NOMO-1 (cell line): ENCODE data around the gene ATP9B.
A peak's percentile ranks its signal among the peaks of the same experiment; 100 is the strongest.
"Not testable (repeated sequence)": the region's sequence is repeated elsewhere in the genome, so short reads cannot be mapped to it uniquely, and the experiment has no call there.

Source experiments
- DNase-seq, 2 experiments: peaks; one replicate each; lab custom pipeline; 2025; ENCODE audit not compliant: unreplicated experiment in 2 of 2; lab: John Stamatoyannopoulos, UW

Gene ATP9B

GRCh38 chr18:79376661-79377060 is 307.5 kb downstream of the ATP9B start:
- not testable (repeated sequence) for DNase-seq

DNA sequence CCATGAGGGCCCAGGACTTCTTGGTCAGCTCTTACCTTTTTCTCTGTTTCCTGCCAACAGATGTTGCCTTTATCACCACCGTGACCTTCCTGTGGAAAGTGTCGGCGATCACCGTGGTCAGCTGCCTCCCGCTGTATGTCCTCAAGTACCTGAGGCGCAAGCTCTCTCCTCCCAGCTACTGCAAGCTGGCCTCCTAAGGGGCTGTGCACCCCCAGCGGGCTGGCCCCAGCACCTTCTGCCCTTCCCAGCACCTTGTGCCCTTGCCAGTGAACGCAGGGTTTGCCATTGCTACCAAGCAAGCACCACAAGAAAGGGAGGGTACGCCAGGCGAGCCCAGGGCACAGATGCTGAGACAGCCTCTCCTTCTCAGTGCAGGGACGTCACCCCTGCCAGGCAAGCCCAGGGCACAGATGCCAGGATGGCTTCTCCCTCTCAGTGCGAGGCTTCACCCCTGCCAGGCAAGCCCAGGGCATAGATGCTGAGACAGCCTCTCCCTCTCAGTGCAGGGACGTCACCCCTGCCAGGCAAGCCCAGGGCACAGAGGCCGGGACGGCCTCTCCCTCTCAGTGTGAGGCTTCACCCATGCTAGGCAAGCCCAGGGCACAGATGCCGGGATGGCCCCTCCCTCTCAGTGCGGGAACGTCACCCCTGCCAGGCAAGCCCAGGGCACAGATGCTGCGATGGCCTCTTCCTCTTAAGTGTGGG is 308.1 kb downstream of the ATP9B start:
- no peak for DNase-seq

DNA sequence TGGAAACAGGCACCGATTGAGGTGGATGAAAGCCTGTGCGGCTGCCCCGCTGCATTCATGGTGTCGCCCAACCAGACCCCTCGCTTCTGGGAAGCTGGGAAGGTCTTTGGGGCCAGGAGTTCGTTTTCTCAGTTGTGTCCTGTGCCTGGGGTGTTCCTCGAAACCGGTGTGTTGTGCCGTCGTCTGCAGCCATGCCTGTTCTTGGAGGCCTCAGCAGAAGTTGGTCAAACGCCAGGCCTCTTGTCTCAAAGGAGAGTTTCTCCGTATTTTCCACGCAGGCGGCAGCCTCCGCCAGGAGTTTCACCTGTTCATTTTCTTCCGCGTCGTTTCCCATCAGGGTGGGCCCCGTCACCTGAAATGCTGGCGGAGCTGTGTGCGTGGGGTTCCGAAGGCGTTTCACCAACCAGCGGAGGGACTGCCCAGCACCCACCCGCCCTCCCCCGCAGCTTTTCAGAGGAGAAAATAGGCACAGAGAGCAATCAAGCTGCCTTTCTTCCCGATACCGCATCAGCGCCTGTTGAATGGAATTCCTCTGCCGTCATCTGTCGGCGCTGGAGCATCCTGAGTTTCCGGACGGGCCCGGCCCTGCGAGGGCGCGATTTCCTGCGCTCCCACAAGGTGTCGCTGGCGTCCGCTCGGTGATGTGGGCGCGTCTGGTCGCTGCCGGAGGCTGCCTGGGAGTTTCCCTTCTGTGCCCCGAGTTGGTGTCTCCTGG is 309.5 kb downstream of the ATP9B start:
- DNase-seq: peak; percentile 33 to 68

GRCh38 chr18:79379251-79379905 is 310.2 kb downstream of the ATP9B start:
- no peak for DNase-seq

GRCh38 chr18:79379931-79380815 is 311.0 kb downstream of the ATP9B start:
- DNase-seq: no peak

DNA sequence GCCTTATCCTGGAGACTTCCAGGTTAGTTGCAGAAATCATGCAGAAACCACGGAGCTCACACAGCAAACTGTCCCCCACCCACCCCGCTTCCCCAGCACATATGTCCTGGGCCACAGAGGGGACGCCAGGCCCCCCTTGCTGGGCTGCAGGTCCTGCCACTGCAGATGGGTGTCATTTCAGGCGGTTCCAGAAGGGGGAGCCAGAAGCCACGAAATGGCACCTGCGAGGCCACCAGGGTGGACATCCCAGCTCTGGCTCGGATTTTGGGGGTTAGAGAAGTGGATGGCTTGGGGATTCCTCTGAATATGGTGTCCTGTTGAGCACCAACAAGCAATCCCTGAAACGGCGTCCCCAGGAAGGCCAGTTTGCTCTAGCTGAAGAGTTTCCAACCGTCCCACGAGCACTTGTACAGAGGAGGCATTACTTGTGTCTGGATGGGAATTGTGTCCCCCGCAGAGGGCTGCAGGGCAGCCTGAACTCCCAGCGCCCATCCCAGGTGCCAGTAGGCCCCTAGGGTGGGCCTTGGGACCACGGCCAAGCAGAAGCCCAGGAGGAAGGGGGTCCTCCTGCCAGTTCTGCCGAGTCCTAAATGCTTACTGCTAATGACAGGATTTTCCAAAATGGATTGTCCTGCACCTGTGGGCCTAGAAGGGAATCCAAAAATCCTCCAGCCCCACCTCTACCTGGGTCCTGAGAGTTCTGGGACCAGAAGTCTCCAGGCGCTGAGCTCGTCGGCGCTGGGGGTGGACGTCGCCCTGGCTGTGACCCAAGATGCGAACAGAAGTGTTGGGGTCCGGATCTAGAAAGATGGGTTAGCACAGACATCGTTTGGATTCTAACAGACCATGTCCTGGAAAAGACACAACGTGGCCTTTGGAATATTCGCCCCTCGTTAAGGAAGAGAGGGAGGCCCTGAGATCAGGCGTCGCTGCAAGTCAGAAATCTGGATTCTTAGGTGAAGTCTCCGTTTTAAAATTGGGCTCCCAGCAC is 311.9 kb downstream of the ATP9B start:
- peak; percentile 26 to 31 for DNase-seq

DNA sequence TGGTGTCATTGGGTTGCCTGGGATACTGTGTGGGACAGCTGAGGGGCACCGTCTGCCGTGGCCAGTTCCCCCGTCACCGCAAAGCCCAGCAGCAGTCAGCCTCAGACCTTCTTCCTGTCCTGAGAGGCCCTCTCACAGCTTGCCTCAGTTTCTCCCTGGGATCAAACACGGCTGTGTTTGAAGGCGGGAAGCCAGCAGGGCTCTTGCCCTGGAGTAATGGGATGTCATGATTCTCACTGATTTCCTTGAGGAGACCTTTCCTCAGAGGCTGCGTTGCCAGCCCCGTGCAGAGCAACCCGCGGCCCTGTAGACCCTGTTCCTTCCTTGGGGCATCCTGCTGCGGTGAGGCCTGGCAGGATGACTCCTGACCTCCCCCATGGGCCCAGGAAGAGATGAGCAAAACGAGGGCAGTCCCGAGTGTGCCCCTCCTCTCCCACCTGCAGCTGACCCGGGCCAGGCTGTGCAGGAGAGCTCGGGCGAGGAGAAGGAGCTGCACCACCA is 312.7 kb downstream of the ATP9B start:
- no peak for DNase-seq

GRCh38 chr18:79382681-79383387 is 313.6 kb downstream of the ATP9B start:
- DNase-seq: no peak

DNA sequence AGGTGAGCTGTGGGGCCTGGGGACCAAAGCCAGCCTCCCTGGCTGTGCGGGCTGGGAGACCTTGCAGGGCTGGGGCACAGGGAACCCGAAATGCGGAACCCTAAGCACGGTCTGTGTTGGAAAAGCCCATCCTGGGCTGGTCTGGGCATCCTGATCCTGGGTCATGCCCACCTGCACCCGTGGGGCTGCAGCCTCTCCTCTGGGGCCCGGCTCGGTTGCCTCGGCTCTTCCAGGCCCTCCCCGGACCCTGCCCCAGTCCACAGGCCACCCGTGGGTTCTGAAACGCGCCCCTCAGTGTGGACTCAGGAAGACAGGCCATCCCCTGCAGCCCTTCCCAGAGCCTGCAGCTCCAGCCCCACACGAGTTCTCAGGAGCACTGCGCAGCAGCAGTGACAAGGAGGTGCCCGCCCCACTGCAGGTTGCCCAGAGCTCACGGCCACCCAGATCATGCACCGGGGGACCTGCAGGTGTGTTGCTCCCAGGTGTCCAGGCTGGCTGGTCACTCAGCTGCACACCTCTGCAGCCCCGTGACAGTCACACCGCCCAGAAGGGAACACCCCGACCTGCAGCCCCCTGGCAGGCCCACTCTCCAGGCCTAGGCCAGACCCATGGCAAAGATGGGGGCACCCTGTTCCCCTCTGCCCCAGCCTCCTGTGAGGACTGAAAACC is 314.3 kb downstream of the ATP9B start:
- DNase-seq: no peak

GRCh38 chr18:79384151-79384807 is 315.1 kb downstream of the ATP9B start:
- DNase-seq: no peak

DNA sequence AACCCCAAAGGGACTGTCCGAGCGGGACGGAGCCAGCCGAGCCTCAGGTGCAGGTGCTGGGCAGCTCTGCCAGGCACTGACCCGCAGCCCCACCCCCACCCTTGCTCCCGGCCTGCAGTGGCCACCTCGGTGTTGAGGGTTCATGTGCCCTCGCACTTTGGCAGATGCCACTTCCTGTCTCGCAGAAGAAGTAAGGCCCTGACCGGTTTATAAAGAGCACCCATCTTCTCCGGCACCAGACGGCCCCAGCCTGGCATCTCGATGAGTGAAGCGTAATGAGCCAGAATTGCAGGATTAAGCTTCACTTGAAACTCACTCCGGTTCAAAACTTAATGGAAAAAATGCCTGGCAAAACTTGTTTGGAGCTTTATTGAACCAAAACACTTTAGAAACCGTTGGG is 315.6 kb downstream of the ATP9B start:
- no peak for DNase-seq

DNA sequence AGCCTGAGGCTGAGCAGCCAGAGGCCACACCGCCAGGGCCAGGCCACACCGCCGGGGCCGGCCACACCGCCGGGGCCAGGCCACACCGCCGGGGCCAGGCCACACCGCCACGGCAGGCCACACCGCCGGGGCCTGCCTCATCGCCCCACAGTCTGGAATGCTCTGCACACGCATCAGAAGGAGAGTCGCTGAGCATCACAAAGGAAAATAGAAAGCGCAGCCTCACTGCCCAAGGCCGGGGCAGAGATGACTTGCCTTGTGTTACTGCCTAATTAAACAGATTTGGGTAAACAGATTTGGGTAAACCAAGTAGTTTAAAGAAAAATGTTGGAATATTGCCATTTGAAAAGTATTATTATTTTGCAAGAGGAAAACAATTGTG is 316.1 kb downstream of the ATP9B start:
- DNase-seq: no peak

- DNase-seq: no peak
Observed at GRCh38 chr18:79385708-79386341, 316.6 kb downstream of the ATP9B start.

DNA sequence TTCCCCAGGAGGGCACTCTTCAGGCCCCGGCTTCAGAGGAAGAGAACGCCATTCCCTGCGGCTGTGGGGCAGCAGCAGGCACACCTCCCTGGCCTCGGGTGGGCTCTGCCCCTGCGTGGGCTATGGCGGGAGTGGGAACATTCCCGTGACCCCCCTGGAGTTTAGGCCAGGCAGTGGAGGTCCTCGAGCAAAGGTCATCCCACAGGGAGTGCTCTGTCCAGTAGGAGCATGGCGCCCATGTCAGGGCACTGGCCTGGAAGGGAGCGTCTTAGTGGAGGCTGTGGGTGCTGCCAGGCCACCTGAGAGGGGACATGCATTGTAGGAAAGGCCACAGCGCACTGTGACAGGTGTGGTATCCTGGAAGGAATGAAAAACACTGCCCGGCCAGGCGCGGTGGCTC is 317.4 kb downstream of the ATP9B start:
- no peak for DNase-seq

GRCh38 chr18:79387214-79387613 is 318.0 kb downstream of the ATP9B start:
- DNase-seq: no peak

DNA sequence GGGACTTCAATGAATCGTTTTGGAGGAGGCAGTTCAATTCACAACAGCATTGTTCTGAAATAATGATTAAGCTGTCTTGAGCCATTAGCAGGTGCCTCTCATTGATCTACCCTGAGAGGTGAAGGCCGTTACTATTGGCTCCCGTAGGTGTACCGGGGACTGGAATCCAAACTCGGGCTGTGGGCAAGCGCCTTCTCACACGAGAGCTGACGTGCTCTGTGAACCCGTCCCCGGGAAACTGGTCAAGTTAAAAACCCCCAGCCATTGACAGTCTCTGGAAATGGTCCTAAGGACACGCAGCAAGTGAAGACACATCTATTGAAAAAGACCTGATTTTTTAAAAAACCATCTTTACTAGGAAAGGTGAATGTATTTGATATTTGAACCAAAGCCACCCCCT is 318.4 kb downstream of the ATP9B start:
- no peak for DNase-seq

DNA sequence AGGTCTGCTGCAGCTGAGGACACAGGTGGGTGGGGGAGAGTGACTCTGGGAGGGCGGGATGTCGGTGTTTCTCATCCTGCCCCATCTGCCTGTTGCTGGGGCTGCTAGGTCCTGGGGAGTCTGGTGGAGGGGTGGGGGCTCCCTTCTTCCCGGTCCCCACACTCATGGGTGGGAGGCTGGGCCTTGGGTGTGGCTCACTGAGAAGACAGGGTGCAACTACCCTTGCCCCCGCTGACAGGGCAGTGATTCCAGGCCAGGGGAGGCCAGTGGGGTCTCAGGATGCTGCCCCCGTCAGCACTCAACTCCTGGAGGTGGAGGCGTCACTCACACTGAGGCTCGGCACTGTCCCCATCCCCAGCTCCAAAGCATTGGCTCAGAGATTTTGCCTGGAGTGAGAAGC is 318.8 kb downstream of the ATP9B start:
- no peak for DNase-seq
